ENCODE results near the gene TAGLN.

The TAGLN gene

DNA sequence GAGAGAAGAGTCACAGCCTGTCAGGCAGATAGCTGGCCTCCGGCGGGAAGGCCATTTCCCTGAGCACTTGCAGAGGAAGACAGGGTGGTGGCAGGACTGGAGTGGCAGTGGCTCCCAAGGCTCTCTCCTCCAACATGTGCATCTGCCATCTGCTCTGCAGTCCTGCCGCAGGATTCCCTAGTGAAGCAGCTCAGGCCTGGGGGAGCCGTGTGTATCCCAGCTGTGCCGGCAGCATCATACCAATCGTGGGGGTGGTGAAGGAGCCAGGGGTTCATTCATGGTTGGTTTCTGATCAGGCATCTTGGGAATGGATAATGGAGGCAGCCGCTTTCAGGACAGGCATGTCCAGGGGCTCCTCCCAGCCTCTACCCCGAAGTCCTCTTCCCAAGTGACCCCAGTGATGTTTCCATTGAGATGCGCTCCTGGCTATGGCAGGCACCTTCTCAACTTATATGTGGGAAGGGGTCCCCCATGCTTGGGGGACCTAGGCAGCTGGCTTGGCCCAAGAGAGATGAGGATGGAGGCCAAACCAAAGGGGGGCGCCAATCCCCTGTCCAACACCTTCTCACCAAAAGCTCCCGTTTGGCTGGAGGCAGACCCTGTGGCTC is 6.1 kb downstream of the TAGLN start:
- no peak for TF ChIP-seq CTCF (IDR thresholded peaks at IDR 0.05)

- no peak for TF ChIP-seq CTCF (IDR thresholded peaks at IDR 0.05)
These were observed 11.4 kb downstream of the TAGLN start for GRCh38 chr11:117210620-117211019.

DNA sequence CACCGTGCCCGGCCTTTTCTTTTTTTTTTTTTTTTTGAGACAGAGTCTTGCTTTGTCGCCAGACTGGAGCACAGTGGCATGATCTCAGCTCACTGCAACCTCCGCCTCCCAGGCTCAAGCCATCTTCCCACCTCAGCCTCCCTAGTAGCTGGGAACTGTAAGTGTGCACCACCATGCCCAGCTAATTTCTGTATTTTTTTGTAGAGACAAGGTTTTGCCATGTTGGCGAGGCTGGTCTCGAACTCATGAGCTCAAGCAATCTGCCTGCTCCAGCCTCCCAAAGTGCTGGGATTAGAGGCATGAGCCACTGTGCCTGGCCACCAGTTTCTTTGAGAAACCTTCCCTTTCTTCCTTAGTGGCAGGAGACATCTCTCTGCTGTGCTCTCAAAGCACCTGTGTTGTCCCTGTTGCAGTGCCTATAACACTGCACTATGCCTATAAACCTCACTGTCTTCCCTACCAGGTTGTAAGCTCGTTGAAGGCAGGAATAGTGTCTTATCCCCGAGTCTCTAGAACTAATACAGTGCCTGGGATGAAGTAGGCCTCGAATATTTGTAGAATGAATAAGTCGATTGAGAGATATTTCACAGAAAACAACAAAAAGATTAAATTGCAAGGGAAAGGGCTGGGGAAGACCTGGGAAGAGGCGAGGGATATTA is 13.7 kb downstream of the TAGLN start:
- no peak for TF ChIP-seq CTCF (IDR thresholded peaks at IDR 0.05)

GRCh38 chr11:117214404-117215110 is 15.4 kb downstream of the TAGLN start:
- no peak for TF ChIP-seq CTCF (IDR thresholded peaks at IDR 0.05)

GRCh38 chr11:117217141-117218084 is 18.2 kb downstream of the TAGLN start:
- no peak for TF ChIP-seq CTCF (IDR thresholded peaks at IDR 0.05)

GRCh38 chr11:117218133-117218915 is 19.2 kb downstream of the TAGLN start:
- no peak for TF ChIP-seq CTCF (IDR thresholded peaks at IDR 0.05)

Measured in LNCAP (cell line).